Measurements from ENCODE around the gene SRGAP1.

GRCh38 chr12:63934936-63935335 is 90.4 kb downstream of the SRGAP1 start:
- TF ChIP-seq POLR2AphosphoS5 (IDR thresholded peaks at IDR 0.05; ENCODE audit: low read depth, low read length) (no peak), TAF1 (IDR thresholded peaks at IDR 0.05; ENCODE audit: borderline replicate concordance, insufficient read depth, low read length) (no peak)

All from PFSK-1 (cell line).